Parathyroid adenoma (tissue), 2 donors: Measurements from ENCODE around the gene SMNDC1.

Experiments
- H2AFZ ChIP-seq: fragments of 300-600 bp; sonication (generic); one replicate; pipeline ENCODE4 v1.7.0; 2017; ENCODE audit warnings: antibody characterized with exemption, mild to moderate bottlenecking
- H3K27ac ChIP-seq: fragments of 300-600 bp; sonication (generic); one replicate; pipeline ENCODE4 v1.7.0; 2017
- H3K27me3 ChIP-seq: fragments of 300-600 bp; sonication (generic); one replicate; pipeline ENCODE4 v1.7.0; 2017; ENCODE audit warnings: low read length; ENCODE audit not compliant: control insufficient read depth, insufficient read depth
- H3K36me3 ChIP-seq: fragments of 300-600 bp; sonication (generic); one replicate; pipeline ENCODE4 v1.7.0; 2017; ENCODE audit warnings: low read length; ENCODE audit not compliant: control insufficient read depth, insufficient read depth
- H3K4me1 ChIP-seq: fragments of 300-600 bp; sonication (generic); one replicate; pipeline ENCODE4 v1.7.0; 2017; ENCODE audit warnings: control low read depth
- H3K4me2 ChIP-seq: fragments of 300-600 bp; sonication (generic); one replicate; pipeline ENCODE4 v1.7.0; 2017; ENCODE audit warnings: low read length
- H3K4me3 ChIP-seq: fragments of 300-600 bp; sonication (generic); one replicate; pipeline ENCODE4 v1.7.0; 2017; ENCODE audit warnings: low read depth, low read length
- H3K79me2 ChIP-seq: fragments of 300-600 bp; sonication (generic); one replicate; pipeline ENCODE4 v1.7.0; 2017; ENCODE audit warnings: control low read depth
- H3K9ac ChIP-seq: fragments of 300-600 bp; sonication (generic); one replicate; pipeline ENCODE4 v1.7.0; 2017; ENCODE audit warnings: mild to moderate bottlenecking
- H3K9me3 ChIP-seq: fragments of 300-600 bp; sonication (generic); one replicate; pipeline ENCODE4 v1.7.0; 2017; ENCODE audit warnings: low read length; ENCODE audit not compliant: control insufficient read depth
- TF ChIP-seq, protein P1 (sequence below): fragments of 300-600 bp; sonication (generic); IDR thresholded peaks from one replicate; pipeline ENCODE4 v1.7.0; 2017; ENCODE audit warnings: antibody characterized with exemption, mild to moderate bottlenecking
- donor health status: primary hyperparathyroidism.

The SMNDC1 gene

DNA sequence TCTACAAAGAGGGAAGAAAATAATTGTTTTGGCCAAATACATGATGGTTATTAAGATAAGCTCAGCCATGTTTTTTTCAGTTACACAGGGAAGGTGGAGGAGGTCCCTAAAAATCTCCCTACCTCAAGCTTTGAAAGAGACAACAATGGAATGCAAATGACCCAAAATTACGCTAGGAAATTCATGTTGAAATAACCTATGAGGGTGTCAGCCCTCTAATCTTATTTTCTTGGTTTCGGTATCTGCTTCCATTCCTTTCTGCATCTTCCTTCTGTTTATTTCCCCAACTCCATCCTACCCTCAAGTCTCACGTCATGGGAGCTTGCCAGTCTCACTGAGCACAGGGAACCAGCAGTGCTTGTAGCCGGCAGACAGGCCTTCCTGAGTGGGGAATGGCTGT is 40.6 kb upstream of the SMNDC1 start:
- Histone ChIP-seq H3K27ac (no peak overlapping the region), H3K79me2 (no peaks in the 10 kb centered on the region), H3K4me1 (peaks cover 15% of the 10 kb centered on the region), H2AFZ (peak overlapping the region; percentile 51), H3K4me2 (no peak overlapping the region), H3K9ac (no peak overlapping the region), H3K4me3 (no peak overlapping the region), H3K36me3 (no peaks in the 10 kb centered on the region), H3K9me3 (no peaks in the 10 kb centered on the region), H3K27me3 (no peaks in the 10 kb centered on the region)
- TF ChIP-seq, protein P1, sequence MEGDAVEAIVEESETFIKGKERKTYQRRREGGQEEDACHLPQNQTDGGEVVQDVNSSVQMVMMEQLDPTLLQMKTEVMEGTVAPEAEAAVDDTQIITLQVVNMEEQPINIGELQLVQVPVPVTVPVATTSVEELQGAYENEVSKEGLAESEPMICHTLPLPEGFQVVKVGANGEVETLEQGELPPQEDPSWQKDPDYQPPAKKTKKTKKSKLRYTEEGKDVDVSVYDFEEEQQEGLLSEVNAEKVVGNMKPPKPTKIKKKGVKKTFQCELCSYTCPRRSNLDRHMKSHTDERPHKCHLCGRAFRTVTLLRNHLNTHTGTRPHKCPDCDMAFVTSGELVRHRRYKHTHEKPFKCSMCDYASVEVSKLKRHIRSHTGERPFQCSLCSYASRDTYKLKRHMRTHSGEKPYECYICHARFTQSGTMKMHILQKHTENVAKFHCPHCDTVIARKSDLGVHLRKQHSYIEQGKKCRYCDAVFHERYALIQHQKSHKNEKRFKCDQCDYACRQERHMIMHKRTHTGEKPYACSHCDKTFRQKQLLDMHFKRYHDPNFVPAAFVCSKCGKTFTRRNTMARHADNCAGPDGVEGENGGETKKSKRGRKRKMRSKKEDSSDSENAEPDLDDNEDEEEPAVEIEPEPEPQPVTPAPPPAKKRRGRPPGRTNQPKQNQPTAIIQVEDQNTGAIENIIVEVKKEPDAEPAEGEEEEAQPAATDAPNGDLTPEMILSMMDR = no peak

DNA sequence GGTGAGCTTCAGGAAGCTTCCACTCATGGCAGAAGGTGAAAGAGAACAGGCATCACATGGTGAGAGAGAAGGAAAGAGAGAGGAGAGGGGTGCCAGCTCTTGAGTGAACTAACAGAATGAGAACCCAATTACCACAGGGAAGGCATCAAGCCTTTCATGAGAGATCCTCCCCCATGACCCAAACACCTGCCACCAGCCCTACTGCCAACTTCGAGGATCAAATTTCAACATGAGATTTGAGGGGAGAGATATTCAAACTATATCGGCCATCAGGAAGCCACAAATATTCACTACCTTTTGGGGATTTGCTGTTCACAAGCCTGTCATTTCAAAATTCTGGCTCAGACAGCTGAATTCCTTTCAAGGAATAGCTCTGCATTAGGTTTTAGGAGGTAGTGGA is 39.9 kb upstream of the SMNDC1 start:
- H3K27me3 ChIP-seq = no peaks in the 10 kb centered on the region
- H3K9me3 ChIP-seq = no peaks in the 10 kb centered on the region
- H3K4me1 ChIP-seq = peaks cover 15% of the 10 kb centered on the region
- H3K4me3 ChIP-seq = no peak overlapping the region
- H3K9ac ChIP-seq = no peak overlapping the region
- H2AFZ ChIP-seq = peak overlapping the region; percentile 48
- no peaks in the 10 kb centered on the region for H3K36me3 ChIP-seq
- H3K4me2 ChIP-seq = no peak overlapping the region
- H3K27ac ChIP-seq = no peak overlapping the region
- no peaks in the 10 kb centered on the region for H3K79me2 ChIP-seq
- TF ChIP-seq, protein P1 = no peak

DNA sequence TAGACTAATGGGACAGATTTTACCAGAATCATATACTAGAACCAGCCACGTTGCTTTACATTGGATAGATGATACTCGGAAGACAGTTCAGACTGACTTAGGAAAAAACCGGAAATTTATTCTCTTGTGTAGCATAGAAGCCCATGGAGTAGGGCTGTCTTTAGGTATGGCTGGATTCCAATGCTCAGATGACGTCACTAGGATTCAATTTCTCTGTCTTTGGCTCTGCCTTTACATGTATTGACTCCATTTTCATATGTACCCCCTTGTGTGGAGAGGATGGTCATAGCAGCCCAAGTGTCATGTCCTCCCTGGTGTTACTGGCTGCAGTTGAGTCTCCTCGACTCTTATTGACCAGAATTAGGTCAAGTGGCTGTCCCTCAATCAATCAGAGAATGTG is 39.2 kb upstream of the SMNDC1 start:
- no peak overlapping the region for H2AFZ ChIP-seq
- TF ChIP-seq, protein P1 = no peak

DNA sequence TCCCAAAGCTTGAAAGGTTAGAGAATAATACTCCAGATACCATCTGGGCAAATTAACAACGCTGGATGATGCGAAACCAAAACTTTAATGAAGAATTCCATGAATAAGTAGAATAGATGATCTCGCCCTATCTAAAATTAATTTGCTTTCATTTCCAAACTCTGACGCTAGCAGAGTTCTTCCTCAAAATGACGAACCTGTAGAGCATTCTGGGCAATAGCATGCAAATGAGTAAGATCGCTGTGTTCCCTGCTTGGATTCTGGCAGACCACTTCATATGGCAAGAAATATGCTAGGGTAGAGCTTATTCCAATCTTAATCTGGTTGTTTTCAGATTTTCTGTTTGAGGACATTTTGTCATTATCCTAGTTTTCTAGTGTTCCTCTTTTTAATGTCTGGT is 36.1 kb upstream of the SMNDC1 start:
- Histone ChIP-seq H3K4me1 (peaks cover 27% of the 10 kb centered on the region), H3K9me3 (no peaks in the 10 kb centered on the region), H3K27me3 (no peaks in the 10 kb centered on the region), H3K36me3 (no peaks in the 10 kb centered on the region), H3K4me2 (no peak overlapping the region), H3K9ac (no peak overlapping the region), H3K4me3 (no peak overlapping the region), H3K27ac (no peak overlapping the region), H3K79me2 (no peaks in the 10 kb centered on the region), H2AFZ (no peak overlapping the region)
- TF ChIP-seq, protein P1 = no peak

More for the DNA sequence above, 39.2 kb upstream of the SMNDC1 start:
- no peaks in the 10 kb centered on the region for H3K79me2 ChIP-seq
- H3K36me3 ChIP-seq = no peaks in the 10 kb centered on the region
- H3K27ac ChIP-seq = no peak overlapping the region
- no peak overlapping the region for H3K4me3 ChIP-seq
- H3K4me1 ChIP-seq = peaks cover 15% of the 10 kb centered on the region
- H3K9ac ChIP-seq = no peak overlapping the region
- no peaks in the 10 kb centered on the region for H3K9me3 ChIP-seq
- H3K4me2 ChIP-seq = no peak overlapping the region
- H3K27me3 ChIP-seq = no peaks in the 10 kb centered on the region

DNA sequence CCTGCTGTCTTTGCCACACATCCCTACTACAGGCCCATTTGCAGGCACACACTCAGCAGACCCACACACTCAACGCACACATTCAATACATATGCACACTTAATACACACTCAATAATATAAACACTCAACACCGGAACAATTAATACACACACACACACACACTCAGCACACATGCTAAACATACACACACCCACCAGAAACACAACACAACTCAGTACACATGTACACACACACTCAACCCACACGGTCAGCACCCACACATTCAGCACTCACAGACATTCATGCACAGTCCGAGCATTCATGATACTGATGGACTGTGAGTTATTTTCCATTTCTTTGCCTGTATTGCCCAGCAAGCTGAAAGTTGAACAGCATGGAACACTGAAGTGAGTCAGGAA is 35.4 kb upstream of the SMNDC1 start:
- Histone ChIP-seq H3K9ac (no peak overlapping the region), H3K36me3 (no peaks in the 10 kb centered on the region), H3K4me2 (no peak overlapping the region), H3K9me3 (no peaks in the 10 kb centered on the region), H3K4me3 (no peak overlapping the region), H3K4me1 (peaks cover 27% of the 10 kb centered on the region), H3K27ac (no peak overlapping the region), H3K79me2 (no peaks in the 10 kb centered on the region), H2AFZ (no peak overlapping the region), H3K27me3 (no peaks in the 10 kb centered on the region)
- TF ChIP-seq, protein P1 = no peak
